ENCODE measurements around the gene PCGF1.

- TF ChIP-seq POLR2A (IDR thresholded peaks at IDR 0.05) (no peak), CTCF (IDR thresholded peaks at IDR 0.05) (no peak)
Measured at GRCh38 chr2:74531666-74532065, 24.2 kb upstream of the PCGF1 start.
